ENCODE results near the gene C1QTNF12.

- no peak for TF ChIP-seq EP300 (IDR thresholded peaks at IDR 0.05; ENCODE audit: borderline replicate concordance in 1 of 2, low read depth in 1 of 2, low read length in 1 of 2)
- no peak for TF ChIP-seq REST (IDR thresholded peaks at IDR 0.05; ENCODE audit: low read depth, low read length)
- TF ChIP-seq CTCF (IDR thresholded peaks at IDR 0.05) = no peak
- TF ChIP-seq USF2 (IDR thresholded peaks at IDR 0.05; ENCODE audit: borderline replicate concordance, low read depth, low read length) = no peak
- TF ChIP-seq GATA2 (CRISPR knock-in tag; IDR thresholded peaks at IDR 0.05) = no peak
- no peak for TF ChIP-seq RCOR1 (IDR thresholded peaks at IDR 0.05; ENCODE audit: low read length)
- no peak for TF ChIP-seq USF1 (IDR thresholded peaks at IDR 0.05; ENCODE audit: borderline replicate concordance, low read depth)
- no peak for TF ChIP-seq RXRA (IDR thresholded peaks at IDR 0.05; ENCODE audit: borderline replicate concordance, low read depth)
- no peak for TF ChIP-seq RAD21 (IDR thresholded peaks at IDR 0.05; ENCODE audit: low read length)
- TF ChIP-seq JUND (IDR thresholded peaks at IDR 0.05) = no peak
Observed at GRCh38 chr1:1282998-1283397, 36.5 kb upstream of the C1QTNF12 start.

Data from SK-N-SH (cell line).